ENCODE results near the gene PLXNB1.

GRCh38 chr3:48413086-48413485 is 16.8 kb downstream of the PLXNB1 start:
- TF ChIP-seq POLR2A (IDR thresholded peaks at IDR 0.05) (no peak), CTCF (IDR thresholded peaks at IDR 0.05) (no peak)
